B cell (primary cell): ENCODE results near the gene CC2D1B. TPM values are rescaled to one million over a fixed set of nuclear protein-coding genes. Genes with fewer than 3 reads are reported as not detected.

Experiments used
- ATAC-seq: fragments of 200-7000 bp; cut with Tn5 transposase; one replicate; pipeline ENCODE4 v1.10.0; 2021; ENCODE audit warnings: low read depth, mild to moderate bottlenecking, moderate number of reproducible peaks, moderate library complexity
- CTCF ChIA-PET: fragments of 350-600 bp; sonication (Branson Sonifier 250); formaldehyde crosslinking; loops from one replicate; lab custom pipeline; 2021; ENCODE audit warnings: antibody characterized with exemption, inconsistent platforms; lab: Charles Lee
- POLR2A ChIA-PET: fragments of 350-600 bp; sonication (Branson Sonifier 250); formaldehyde crosslinking; loops from one replicate; lab custom pipeline; 2021; ENCODE audit warnings: antibody characterized with exemption; lab: Charles Lee
- DNase-seq: peaks from one replicate; pipeline ENCODE4 v3.0.0; 2013
- H2AFZ ChIP-seq: 2 replicates; pipeline ENCODE4 v1.6.1; 2012; ENCODE audit warnings: mild to moderate bottlenecking, low read depth, low read length; ENCODE audit not compliant: insufficient read depth, poor library complexity, severe bottlenecking
- H3K27ac ChIP-seq, 2 donors: 1 replicate in 1 of 2; 2 replicates in 1 of 2; pipeline ENCODE4 v1.5.1; 2012 to 2013; ENCODE audit warnings: low read length in 2 of 2, mild to moderate bottlenecking in 2 of 2, moderate library complexity in 1 of 2
- H3K27me3 ChIP-seq, 4 experiments: fragments of 200-600 bp in 1 of 4; sonication (generic) in 1 of 4; replicated peaks in 1 of 4; 1 replicate in 2 of 4; 2 replicates in 2 of 4; pipeline versions ENCODE4 v1.6.1 to v1.7.0; 2013 to 2016; ENCODE audit warnings: low read length in 3 of 4, mild to moderate bottlenecking in 2 of 4, mixed read lengths in 1 of 4, moderate library complexity in 1 of 4; ENCODE audit not compliant: insufficient read depth in 4 of 4, control insufficient read depth in 3 of 4; ENCODE audit errors: control extremely low read depth in 1 of 4
- H3K36me3 ChIP-seq, 2 experiments: replicated peaks in 1 of 2; 1 replicate in 1 of 2; 2 replicates in 1 of 2; pipeline versions ENCODE4 v1.6.1 to v1.7.1; 2013; ENCODE audit warnings: low read length in 1 of 2; ENCODE audit not compliant: insufficient read depth in 2 of 2, control insufficient read depth in 1 of 2; ENCODE audit errors: control extremely low read depth in 1 of 2, extremely low read depth in 1 of 2
- H3K4me1 ChIP-seq, 2 donors: fragments of 200-600 bp in 1 of 2; sonication (generic) in 1 of 2; 1 replicate in 1 of 2; 2 replicates in 1 of 2; pipeline versions ENCODE4 v1.5.1 to v1.6.1; 2013 to 2017; ENCODE audit warnings: low read length in 2 of 2; ENCODE audit not compliant: control insufficient read depth in 2 of 2, insufficient read depth in 2 of 2
- H3K4me2 ChIP-seq: replicated peaks from 2 replicates; pipeline ENCODE3; 2012; ENCODE audit warnings: mild to moderate bottlenecking, low read depth, low read length; ENCODE audit not compliant: poor library complexity, severe bottlenecking
- H3K4me3 ChIP-seq, 5 experiments: fragments of 200-600 bp in 1 of 5; sonication (generic) in 1 of 5; 1 replicate in 3 of 5; 2 replicates in 2 of 5; pipeline versions ENCODE4 v1.5.1 to v1.7.0; 2011 to 2016; ENCODE audit warnings: low read length in 4 of 5, mild to moderate bottlenecking in 4 of 5, low read depth in 2 of 5, control low read depth in 1 of 5, moderate library complexity in 1 of 5; ENCODE audit not compliant: insufficient read depth in 1 of 5; ENCODE audit errors: control extremely low read depth in 1 of 5, extremely low read depth in 1 of 5
- H3K79me2 ChIP-seq: fragments of 200-600 bp; sonication (generic); one replicate; pipeline ENCODE4 v1.6.0; 2016; ENCODE audit warnings: low read length; ENCODE audit not compliant: control insufficient read depth, insufficient read depth
- H3K9ac ChIP-seq: fragments of 200-600 bp; sonication (generic); 2 replicates; pipeline ENCODE4 v1.6.1; 2017; ENCODE audit warnings: mild to moderate bottlenecking, low read length, moderate library complexity
- H3K9me3 ChIP-seq, 3 donors: one replicate each; pipeline versions ENCODE4 v1.6.1 to v1.7.1; 2013; ENCODE audit warnings: low read length in 2 of 3; ENCODE audit not compliant: control insufficient read depth in 2 of 3, insufficient read depth in 1 of 3; ENCODE audit errors: control extremely low read depth in 1 of 3
- H4K20me1 ChIP-seq: 2 replicates; pipeline ENCODE4 v1.6.0; 2012; ENCODE audit warnings: mild to moderate bottlenecking, low read length; ENCODE audit not compliant: insufficient read depth, control insufficient read depth, poor library complexity, severe bottlenecking
- H3K27ac Mint-ChIP-seq: one replicate; pipeline ENCODE4 v1.8.0; 2021; ENCODE audit warnings: mixed read lengths
- H3K27me3 Mint-ChIP-seq: one replicate; pipeline ENCODE4 v1.8.0; 2021; ENCODE audit warnings: mixed read lengths
- H3K4me1 Mint-ChIP-seq: one replicate; pipeline ENCODE4 v1.8.0; 2021; ENCODE audit warnings: mixed read lengths
- H3K4me3 Mint-ChIP-seq: one replicate; pipeline ENCODE4 v1.8.0; 2021; ENCODE audit warnings: mixed read lengths
- H3K9me3 Mint-ChIP-seq: one replicate; pipeline ENCODE4 v1.8.0; 2022; ENCODE audit warnings: mixed read lengths; ENCODE audit not compliant: insufficient read depth
- EZH2 ChIP-seq: IDR thresholded peaks from 2 replicates; pipeline ENCODE4 v1.6.1; 2012; ENCODE audit warnings: borderline replicate concordance, low read depth, mild to moderate bottlenecking, moderate library complexity, low read length; ENCODE audit not compliant: insufficient read depth, poor library complexity, severe bottlenecking
- WGBS: methylation state at CpG from one replicate; pipeline ENCODE4 v1.1.5; 2013; ENCODE audit warnings: missing lambda C conversion rate; ENCODE audit not compliant: insufficient coverage; 5-methylcytosine and 5-hydroxymethylcytosine counted together
- intact Hi-C: fragments of 100-400 bp; cut with micrococcal nuclease; formaldehyde crosslinking; loops from one replicate; pipeline ENCODE4 v1.10.0; 2022
- polyA minus RNA-seq: library from RNA; depleted of rRNA, polyadenylated mRNA; stranded (reverse); fragments of >200 nt; gene quantifications from 2 replicates; pipeline ENCODE4 v1.2.3, GENCODE V29; 2012
- polyA plus RNA-seq: library from polyadenylated mRNA; depleted of rRNA; stranded (reverse); fragments of >200 nt; gene quantifications from 2 replicates; pipeline ENCODE4 v1.2.3, GENCODE V29; 2012
- total RNA-seq, 2 donors: library from RNA; stranded (reverse); fragments of 120-200 nt in 1 of 2; gene quantifications; 1 replicate in 1 of 2; 2 replicates in 1 of 2; pipeline versions ENCODE4 v1.2.3 to v1.2.4, GENCODE V29; 2013 to 2022
- TF ChIP-seq, protein P1 (sequence below): fragments of 200-600 bp; IDR thresholded peaks from one replicate; pipeline ENCODE4 v1.8.0; 2022; ENCODE audit warnings: antibody characterized with exemption, mild to moderate bottlenecking

The CC2D1B gene, protein sequence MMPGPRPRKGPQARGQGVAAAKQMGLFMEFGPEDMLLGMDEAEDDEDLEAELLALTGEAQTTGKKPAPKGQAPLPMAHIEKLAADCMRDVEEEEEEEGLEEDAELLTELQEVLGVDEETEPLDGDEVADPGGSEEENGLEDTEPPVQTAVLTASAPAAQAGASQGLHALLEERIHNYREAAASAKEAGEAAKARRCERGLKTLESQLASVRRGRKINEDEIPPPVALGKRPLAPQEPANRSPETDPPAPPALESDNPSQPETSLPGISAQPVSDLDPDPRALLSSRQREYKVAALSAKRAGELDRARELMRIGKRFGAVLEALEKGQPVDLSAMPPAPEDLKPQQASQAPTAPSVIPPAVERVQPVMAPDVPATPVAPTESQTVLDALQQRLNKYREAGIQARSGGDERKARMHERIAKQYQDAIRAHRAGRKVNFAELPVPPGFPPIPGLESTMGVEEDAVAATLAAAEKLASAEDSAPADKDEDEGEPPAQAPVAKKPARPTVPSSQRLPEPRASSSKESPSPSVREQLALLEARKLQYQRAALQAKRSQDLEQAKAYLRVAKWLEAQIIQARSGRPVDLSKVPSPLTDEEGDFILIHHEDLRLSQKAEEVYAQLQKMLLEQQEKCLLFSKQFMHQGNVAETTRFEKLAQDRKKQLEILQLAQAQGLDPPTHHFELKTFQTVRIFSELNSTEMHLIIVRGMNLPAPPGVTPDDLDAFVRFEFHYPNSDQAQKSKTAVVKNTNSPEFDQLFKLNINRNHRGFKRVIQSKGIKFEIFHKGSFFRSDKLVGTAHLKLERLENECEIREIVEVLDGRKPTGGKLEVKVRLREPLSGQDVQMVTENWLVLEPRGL
- 79.7 and 80.4 TPM in 2 replicates for total RNA-seq
- total RNA-seq (2013): 34.0 TPM
- 20.0 and 28.9 TPM in 2 replicates for polyA plus RNA-seq
- 27.6 and 30.9 TPM in 2 replicates for polyA minus RNA-seq

DNA sequence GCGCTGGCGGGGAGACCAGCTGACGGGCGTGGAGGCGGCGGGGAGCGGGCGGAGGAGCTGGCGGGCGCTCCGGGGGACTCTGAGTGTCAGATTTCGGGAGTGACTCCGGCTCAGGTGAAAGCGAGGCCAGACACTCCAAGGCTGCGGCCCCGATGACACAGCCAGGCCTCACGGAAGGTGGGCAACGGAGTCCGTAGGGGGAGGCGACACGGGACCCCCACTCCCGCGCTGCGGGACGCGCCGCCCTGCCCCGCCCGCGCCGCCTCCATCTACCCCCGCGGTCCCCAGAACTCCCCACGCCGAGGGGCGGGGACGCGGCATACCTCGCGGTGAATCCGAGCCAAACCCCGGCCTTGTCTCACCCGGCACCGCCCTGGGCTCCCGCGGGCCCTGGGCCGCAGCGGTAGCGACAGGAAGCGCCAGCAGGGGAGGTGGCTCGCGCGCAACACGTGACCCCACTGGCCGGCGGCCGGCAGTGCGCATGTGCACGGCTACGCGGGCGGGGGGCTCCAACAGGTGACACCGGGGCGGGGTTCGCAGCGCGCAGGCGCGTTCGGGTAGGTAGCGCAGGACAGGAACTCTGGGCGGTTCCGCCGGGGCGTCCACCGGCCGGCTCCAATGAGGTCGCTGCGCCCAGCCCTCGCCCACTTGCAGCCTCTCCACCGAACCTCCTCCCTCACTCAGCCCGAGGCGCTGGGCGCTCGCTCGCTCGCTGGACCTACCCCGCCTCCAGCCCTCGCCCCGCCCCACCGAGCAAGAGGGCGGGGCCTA lies at the start of gene CC2D1B:
TSS of gene CC2D1B (minus strand) at position 460 of the 771 bp plus-strand sequence. CDS start 1,585 bp downstream, outside the sequence.
- peak within 1 kb of the TSS; percentile 71 to 90 for H3K27ac ChIP-seq
- ATAC-seq (peak; percentile 92), DNase-seq (peak; percentile 100)
- intact Hi-C loops: loop anchor here (1.0 to 10.0 kb wide), 13 partner anchors 38 to 1579 kb away; partner anchors contain the start of genes BTF3L4, CPT2, IFT25 and LRP8
- Mint-ChIP-seq H3K27ac (peak within 1 kb of the TSS; percentile 93), H3K4me3 (peak within 1 kb of the TSS; percentile 96), H3K9me3 (no peaks in the 10 kb centered on the region), H3K27me3 (peaks cover 4% of the 10 kb centered on the region), H3K4me1 (peaks cover 34% of the 10 kb centered on the region)
- TF ChIP-seq EZH2: no peak
- TF ChIP-seq, protein P1, sequence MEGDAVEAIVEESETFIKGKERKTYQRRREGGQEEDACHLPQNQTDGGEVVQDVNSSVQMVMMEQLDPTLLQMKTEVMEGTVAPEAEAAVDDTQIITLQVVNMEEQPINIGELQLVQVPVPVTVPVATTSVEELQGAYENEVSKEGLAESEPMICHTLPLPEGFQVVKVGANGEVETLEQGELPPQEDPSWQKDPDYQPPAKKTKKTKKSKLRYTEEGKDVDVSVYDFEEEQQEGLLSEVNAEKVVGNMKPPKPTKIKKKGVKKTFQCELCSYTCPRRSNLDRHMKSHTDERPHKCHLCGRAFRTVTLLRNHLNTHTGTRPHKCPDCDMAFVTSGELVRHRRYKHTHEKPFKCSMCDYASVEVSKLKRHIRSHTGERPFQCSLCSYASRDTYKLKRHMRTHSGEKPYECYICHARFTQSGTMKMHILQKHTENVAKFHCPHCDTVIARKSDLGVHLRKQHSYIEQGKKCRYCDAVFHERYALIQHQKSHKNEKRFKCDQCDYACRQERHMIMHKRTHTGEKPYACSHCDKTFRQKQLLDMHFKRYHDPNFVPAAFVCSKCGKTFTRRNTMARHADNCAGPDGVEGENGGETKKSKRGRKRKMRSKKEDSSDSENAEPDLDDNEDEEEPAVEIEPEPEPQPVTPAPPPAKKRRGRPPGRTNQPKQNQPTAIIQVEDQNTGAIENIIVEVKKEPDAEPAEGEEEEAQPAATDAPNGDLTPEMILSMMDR: no peak
- peaks cover 18% of the 10 kb centered on the region for H4K20me1 ChIP-seq
- H3K9ac ChIP-seq: peak within 1 kb of the TSS; percentile 91
- H3K9me3 ChIP-seq: no peaks in the 10 kb centered on the region
- peaks cover 26% of the 10 kb centered on the region for H3K79me2 ChIP-seq
- ChIA-PET CTCF (interaction anchor here (1.0 to 2.6 kb wide), 4 partner anchors 39 to 469 kb away, joined by 3 to 18 read pairs (median 4); partner anchors contain the start of genes ORC1 and PRPF38A), POLR2A (interaction anchor here (1.0 to 1.5 kb wide), 2 partner anchors 38 to 310 kb away, joined by 3 to 10 read pairs; partner anchors contain the start of genes BTF3L4, ORC1 and PRPF38A)
- peak within 1 kb of the TSS; percentile 92 for H2AFZ ChIP-seq
- peak within 1 kb of the TSS; percentile 73 to 88 (median 79) for H3K4me3 ChIP-seq
- H3K4me2 ChIP-seq: peak within 1 kb of the TSS; percentile 86
- H3K4me1 ChIP-seq: peaks cover 18 to 20% of the 10 kb centered on the region in 2 donors
- H3K27me3 ChIP-seq: no peaks in the 10 kb centered on the region
- under 1% methylated on average over 87 of the region's 92 CpGs for WGBS
- H3K36me3 ChIP-seq: peaks cover 0 to 24% of the 10 kb centered on the region in 2 experiments
